Panc1 (cell line): Measurements from ENCODE around the gene KCNJ1. TPM values are rescaled to one million over a fixed set of nuclear protein-coding genes. Genes with fewer than 3 reads are reported as not detected.

ENCODE experiments used
- ATAC-seq: fragments of 200-7000 bp; cut with Tn5 transposase; 2 replicates; pipeline ENCODE4 v1.9.1; 2020; ENCODE audit warnings: mild to moderate bottlenecking, moderate library complexity
- BruUV-seq: library from RNA; stranded (reverse); fragments of 400-500 nt; replicated peaks from 2 replicates; lab custom pipeline; 2021; lab: Mats Ljungman, UMichigan
- CTCF ChIA-PET: fragments of 300-600 bp; sonication (Branson Sonifier 250); formaldehyde crosslinking; loops from one replicate; lab custom pipeline; 2022; ENCODE audit warnings: antibody characterized with exemption; lab: Charles Lee
- POLR2A ChIA-PET: fragments of 300-600 bp; sonication (Branson Sonifier 250); formaldehyde crosslinking; loops from one replicate; lab custom pipeline; 2022; ENCODE audit warnings: antibody characterized with exemption; lab: Charles Lee
- DNase-seq: peaks from one replicate; pipeline ENCODE4 v3.0.0-alpha.2; 2010; ENCODE audit warnings: low read depth, low spot score
- H3K27ac ChIP-seq: 2 replicates; pipeline ENCODE4 v1.5.1; 2011; ENCODE audit warnings: mild to moderate bottlenecking, low read length, inconsistent platforms
- H3K27me3 ChIP-seq: fragments of 200-500 bp; sonication (Bioruptor generic); 2 replicates; pipeline ENCODE4 v1.6.0; 2014; ENCODE audit warnings: low read length, inconsistent platforms; ENCODE audit not compliant: control insufficient read depth, insufficient read depth
- H3K36me3 ChIP-seq: fragments of 200-500 bp; sonication (Bioruptor generic); 2 replicates; pipeline ENCODE4 v1.5.1; 2014; ENCODE audit warnings: inconsistent platforms, mild to moderate bottlenecking, low read length, moderate library complexity; ENCODE audit not compliant: control insufficient read depth, insufficient read depth
- H3K4me1 ChIP-seq: 2 replicates; pipeline ENCODE4 v1.5.1; 2011; ENCODE audit warnings: inconsistent platforms, mild to moderate bottlenecking, low read length, moderate library complexity; ENCODE audit not compliant: control insufficient read depth, insufficient read depth
- H3K4me3 ChIP-seq, 2 experiments: 2 replicates each; pipeline ENCODE4 v1.5.1; 2011 to 2012; ENCODE audit warnings: low read depth in 2 of 2, low read length in 2 of 2, mild to moderate bottlenecking in 2 of 2, inconsistent platforms in 1 of 2, moderate library complexity in 1 of 2
- H3K9me3 ChIP-seq: fragments of 200-500 bp; sonication (Bioruptor generic); 2 replicates; pipeline ENCODE4 v1.5.1; 2014; ENCODE audit warnings: low read depth, mild to moderate bottlenecking, inconsistent platforms, low read length, moderate library complexity; ENCODE audit not compliant: control insufficient read depth, insufficient read depth
- POLR2AphosphoS5 ChIP-seq: IDR thresholded peaks from 2 replicates; pipeline ENCODE4 v1.6.1; 2012; ENCODE audit warnings: mild to moderate bottlenecking, low read depth, low read length, moderate library complexity
- SIN3A ChIP-seq: IDR thresholded peaks from 2 replicates; pipeline ENCODE4 v1.6.1; 2012; ENCODE audit warnings: low read depth, mild to moderate bottlenecking, low read length, moderate library complexity, borderline replicate concordance; ENCODE audit not compliant: insufficient read depth
- TCF7L2 ChIP-seq: IDR thresholded peaks from 2 replicates; pipeline ENCODE4 v1.6.1; 2011; ENCODE audit warnings: mild to moderate bottlenecking, low read depth, low read length, inconsistent platforms
- in situ Hi-C: cut with HindIII; loops from 2 replicates; pipeline ENCODE4 v1.10.0; 2016; ENCODE audit warnings: low sequenced_read_pairs, low pct_unique_long_range_greater_than_20kb
- intact Hi-C: fragments of 100-400 bp; cut with micrococcal nuclease; formaldehyde crosslinking; loops from one replicate; pipeline ENCODE4 v1.10.0; 2022; ENCODE audit not compliant: unreplicated experiment
- total RNA-seq: library from RNA; stranded (reverse); gene quantifications from one replicate; pipeline ENCODE4 v1.2.1, GENCODE V29; 2021; ENCODE audit not compliant: unreplicated experiment
- TF ChIP-seq, protein P1 (sequence below): fragments of 450-650 bp; IDR thresholded peaks from 2 replicates; pipeline ENCODE4 v1.5.1; 2017; ENCODE audit warnings: mild to moderate bottlenecking
- TF ChIP-seq, protein P2 (sequence below), 2 experiments: IDR thresholded peaks; 2 replicates each; pipeline ENCODE4 v1.6.1; 2011 to 2012; ENCODE audit warnings: low read depth in 2 of 2, control low read depth in 1 of 2, low read length in 1 of 2, mild to moderate bottlenecking in 1 of 2, moderate library complexity in 1 of 2; ENCODE audit not compliant: insufficient read depth in 1 of 2

KCNJ1 gene
- total RNA-seq, 1 experiment from 2014 or later = not detected

DNA sequence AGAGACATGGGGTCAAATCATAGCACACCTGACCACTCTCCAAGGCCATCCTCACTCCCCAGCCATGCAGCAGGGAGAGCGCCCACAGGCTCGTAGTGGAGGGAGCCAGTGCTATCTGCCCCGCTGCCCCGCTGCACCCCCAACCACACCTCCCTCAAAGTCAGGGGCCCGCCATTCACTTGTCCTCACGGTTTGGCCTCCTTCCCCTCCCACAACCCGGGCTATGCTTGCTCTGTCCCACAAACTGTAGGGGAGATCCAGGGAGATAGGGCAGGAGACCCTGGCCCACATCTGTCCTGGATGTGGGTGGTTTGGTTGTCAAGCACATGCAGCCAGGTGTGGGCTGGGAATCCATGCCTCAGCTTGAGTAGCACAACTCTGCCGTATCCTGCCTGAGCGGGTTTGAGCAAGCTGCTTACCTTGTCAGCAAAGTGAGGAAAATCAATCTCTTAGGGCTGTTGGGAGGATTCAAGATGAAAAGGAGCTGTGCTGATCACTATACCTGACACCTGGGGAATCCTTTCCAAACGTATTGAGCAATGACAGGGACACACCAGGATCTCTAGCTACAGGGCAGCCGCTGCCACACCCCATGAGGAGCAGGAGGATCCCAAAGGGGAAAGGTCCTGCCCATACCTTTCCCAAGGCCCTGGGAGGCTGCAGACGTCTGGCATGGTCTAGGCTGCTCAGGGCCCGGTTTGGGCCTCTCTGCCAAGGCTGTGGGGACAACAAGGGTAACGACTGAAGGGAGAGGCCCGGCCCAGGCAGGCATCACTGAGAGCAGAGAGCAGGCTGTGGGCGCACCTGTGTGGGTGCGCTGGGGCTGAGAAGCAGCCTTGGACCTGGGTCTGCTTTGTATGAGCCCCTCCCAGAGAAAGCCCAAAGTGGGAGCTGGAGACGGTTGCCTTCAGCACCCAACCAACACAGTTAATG is 47.4 kb upstream of the KCNJ1 start:
- Histone ChIP-seq H3K4me1 (no peaks in the 10 kb centered on the region), H3K27ac (no peak overlapping the region), H3K36me3 (no peaks in the 10 kb centered on the region), H3K4me3 (no peak overlapping the region), H3K9me3 (no peaks in the 10 kb centered on the region), H3K27me3 (no peaks in the 10 kb centered on the region)
- CTCF ChIA-PET = no interaction called here
- DNase-seq = no peak
- no TSS peak for BruUV-seq
- TF ChIP-seq, protein P1, sequence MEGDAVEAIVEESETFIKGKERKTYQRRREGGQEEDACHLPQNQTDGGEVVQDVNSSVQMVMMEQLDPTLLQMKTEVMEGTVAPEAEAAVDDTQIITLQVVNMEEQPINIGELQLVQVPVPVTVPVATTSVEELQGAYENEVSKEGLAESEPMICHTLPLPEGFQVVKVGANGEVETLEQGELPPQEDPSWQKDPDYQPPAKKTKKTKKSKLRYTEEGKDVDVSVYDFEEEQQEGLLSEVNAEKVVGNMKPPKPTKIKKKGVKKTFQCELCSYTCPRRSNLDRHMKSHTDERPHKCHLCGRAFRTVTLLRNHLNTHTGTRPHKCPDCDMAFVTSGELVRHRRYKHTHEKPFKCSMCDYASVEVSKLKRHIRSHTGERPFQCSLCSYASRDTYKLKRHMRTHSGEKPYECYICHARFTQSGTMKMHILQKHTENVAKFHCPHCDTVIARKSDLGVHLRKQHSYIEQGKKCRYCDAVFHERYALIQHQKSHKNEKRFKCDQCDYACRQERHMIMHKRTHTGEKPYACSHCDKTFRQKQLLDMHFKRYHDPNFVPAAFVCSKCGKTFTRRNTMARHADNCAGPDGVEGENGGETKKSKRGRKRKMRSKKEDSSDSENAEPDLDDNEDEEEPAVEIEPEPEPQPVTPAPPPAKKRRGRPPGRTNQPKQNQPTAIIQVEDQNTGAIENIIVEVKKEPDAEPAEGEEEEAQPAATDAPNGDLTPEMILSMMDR = no peak
- TF ChIP-seq, protein P2, sequence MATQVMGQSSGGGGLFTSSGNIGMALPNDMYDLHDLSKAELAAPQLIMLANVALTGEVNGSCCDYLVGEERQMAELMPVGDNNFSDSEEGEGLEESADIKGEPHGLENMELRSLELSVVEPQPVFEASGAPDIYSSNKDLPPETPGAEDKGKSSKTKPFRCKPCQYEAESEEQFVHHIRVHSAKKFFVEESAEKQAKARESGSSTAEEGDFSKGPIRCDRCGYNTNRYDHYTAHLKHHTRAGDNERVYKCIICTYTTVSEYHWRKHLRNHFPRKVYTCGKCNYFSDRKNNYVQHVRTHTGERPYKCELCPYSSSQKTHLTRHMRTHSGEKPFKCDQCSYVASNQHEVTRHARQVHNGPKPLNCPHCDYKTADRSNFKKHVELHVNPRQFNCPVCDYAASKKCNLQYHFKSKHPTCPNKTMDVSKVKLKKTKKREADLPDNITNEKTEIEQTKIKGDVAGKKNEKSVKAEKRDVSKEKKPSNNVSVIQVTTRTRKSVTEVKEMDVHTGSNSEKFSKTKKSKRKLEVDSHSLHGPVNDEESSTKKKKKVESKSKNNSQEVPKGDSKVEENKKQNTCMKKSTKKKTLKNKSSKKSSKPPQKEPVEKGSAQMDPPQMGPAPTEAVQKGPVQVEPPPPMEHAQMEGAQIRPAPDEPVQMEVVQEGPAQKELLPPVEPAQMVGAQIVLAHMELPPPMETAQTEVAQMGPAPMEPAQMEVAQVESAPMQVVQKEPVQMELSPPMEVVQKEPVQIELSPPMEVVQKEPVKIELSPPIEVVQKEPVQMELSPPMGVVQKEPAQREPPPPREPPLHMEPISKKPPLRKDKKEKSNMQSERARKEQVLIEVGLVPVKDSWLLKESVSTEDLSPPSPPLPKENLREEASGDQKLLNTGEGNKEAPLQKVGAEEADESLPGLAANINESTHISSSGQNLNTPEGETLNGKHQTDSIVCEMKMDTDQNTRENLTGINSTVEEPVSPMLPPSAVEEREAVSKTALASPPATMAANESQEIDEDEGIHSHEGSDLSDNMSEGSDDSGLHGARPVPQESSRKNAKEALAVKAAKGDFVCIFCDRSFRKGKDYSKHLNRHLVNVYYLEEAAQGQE (IDR thresholded peaks at IDR 0.05; ENCODE audit: insufficient read depth in 1 of 2, low read depth in 2 of 2, low read length in 1 of 2) = no peak
- TF ChIP-seq SIN3A = no peak
- TF ChIP-seq POLR2AphosphoS5 = no peak
- no peak for TF ChIP-seq TCF7L2
- ATAC-seq = no peak
- POLR2A ChIA-PET = no interaction called here
- intact Hi-C loops = no loop called here
- in situ Hi-C loops = no loop called here

DNA sequence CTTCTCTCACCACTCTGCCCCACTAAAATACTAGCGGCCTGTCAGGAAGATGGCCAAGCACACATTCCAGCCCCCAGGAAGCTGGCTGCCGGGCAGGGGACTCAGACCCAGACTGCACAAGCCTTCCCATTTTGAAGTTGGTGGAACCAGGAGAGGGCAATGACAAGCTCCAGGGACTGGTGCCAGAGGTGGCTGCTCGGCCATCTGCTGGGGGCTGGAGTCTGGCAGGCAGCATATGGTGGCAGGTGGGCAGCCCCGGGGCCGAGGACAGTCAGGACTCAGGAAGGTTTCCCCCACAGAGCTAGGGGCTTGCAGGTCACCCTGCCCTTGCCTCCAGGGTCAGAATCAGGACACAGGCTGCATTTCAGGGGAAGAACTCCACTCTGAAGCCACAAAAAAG is 46.7 kb upstream of the KCNJ1 start:
- H3K27me3 ChIP-seq = no peaks in the 10 kb centered on the region
- no peaks in the 10 kb centered on the region for H3K9me3 ChIP-seq
- BruUV-seq = no TSS peak
- in situ Hi-C loops = no loop called here
- ATAC-seq (no peak), DNase-seq (no peak)
- no peak overlapping the region for H3K27ac ChIP-seq
- ChIA-PET POLR2A (no interaction called here), CTCF (no interaction called here)
- peaks cover under 1% of the 10 kb centered on the region; the same call in 1 of the 2 replicates for H3K4me1 ChIP-seq
- TF ChIP-seq TCF7L2 = no peak
- no peak overlapping the region for H3K4me3 ChIP-seq
- no peaks in the 10 kb centered on the region for H3K36me3 ChIP-seq
- intact Hi-C loops = no loop called here

DNA sequence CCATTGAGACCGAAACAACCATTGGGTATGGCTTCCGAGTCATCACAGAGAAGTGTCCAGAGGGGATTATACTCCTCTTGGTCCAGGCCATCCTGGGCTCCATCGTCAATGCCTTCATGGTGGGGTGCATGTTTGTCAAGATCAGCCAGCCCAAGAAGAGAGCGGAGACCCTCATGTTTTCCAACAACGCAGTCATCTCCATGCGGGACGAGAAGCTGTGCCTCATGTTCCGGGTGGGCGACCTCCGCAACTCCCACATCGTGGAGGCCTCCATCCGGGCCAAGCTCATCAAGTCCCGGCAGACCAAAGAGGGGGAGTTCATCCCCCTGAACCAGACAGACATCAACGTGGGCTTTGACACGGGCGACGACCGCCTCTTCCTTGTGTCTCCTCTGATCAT is 44.6 kb upstream of the KCNJ1 start:
- intact Hi-C loops (no loop called here), in situ Hi-C loops (no loop called here)
- H3K36me3 ChIP-seq = no peaks in the 10 kb centered on the region
- no peak for TF ChIP-seq POLR2AphosphoS5
- TF ChIP-seq, protein P1 = no peak
- no peak for TF ChIP-seq TCF7L2
- TF ChIP-seq, protein P2 (IDR thresholded peaks at IDR 0.05; ENCODE audit: insufficient read depth in 1 of 2, low read depth in 2 of 2, low read length in 1 of 2) = no peak
- TF ChIP-seq SIN3A = no peak
- POLR2A ChIA-PET = no interaction called here
- H3K27ac ChIP-seq = no peak overlapping the region
- H3K27me3 ChIP-seq = peaks cover 2% of the 10 kb centered on the region; the same call in 1 of the 2 replicates
- DNase-seq (no peak), ATAC-seq (no peak)
- no TSS peak for BruUV-seq
- CTCF ChIA-PET = no interaction called here
- peaks cover 6% of the 10 kb centered on the region; the same call in 1 of the 2 replicates for H3K4me1 ChIP-seq
- H3K9me3 ChIP-seq = no peaks in the 10 kb centered on the region
- no peak overlapping the region for H3K4me3 ChIP-seq
